Kidney epithelial cell (primary cell): Measurements from ENCODE around the gene SPG7. TPM values are rescaled to one million over a fixed set of nuclear protein-coding genes. Genes with fewer than 3 reads are reported as not detected.

Experiments
- DNase-seq: peaks from one replicate; pipeline ENCODE4 v3.0.0-alpha.2; 2010; ENCODE audit warnings: low read depth
- H3K27me3 ChIP-seq: 2 replicates; pipeline ENCODE4 v1.6.0; 2011; ENCODE audit warnings: low read length; ENCODE audit not compliant: control insufficient read depth, insufficient read depth
- H3K36me3 ChIP-seq: 2 replicates; pipeline ENCODE4 v1.5.1; 2011; ENCODE audit warnings: low read length; ENCODE audit not compliant: control insufficient read depth, insufficient read depth
- H3K4me3 ChIP-seq: 2 replicates; pipeline ENCODE4 v1.5.1; 2011; ENCODE audit warnings: low read depth, mild to moderate bottlenecking, control low read depth, low read length
- CTCF ChIP-seq: IDR thresholded peaks from 2 replicates; pipeline ENCODE4 v1.5.1; 2011; ENCODE audit warnings: mild to moderate bottlenecking, moderate library complexity, low read length, control low read depth, inconsistent platforms; ENCODE audit not compliant: insufficient read depth, poor library complexity, severe bottlenecking
- total RNA-seq: library from RNA; depleted of rRNA; stranded (reverse); fragments of >200 nt; gene quantifications from 2 replicates; pipeline ENCODE4 v1.2.3, GENCODE V29; 2015

SPG7 gene
- total RNA-seq, 1 donor from 2014 or later, result 144 TPM

- Histone ChIP-seq H3K27me3 (no peaks in the 10 kb centered on the region), H3K4me3 (no peak overlapping the region), H3K36me3 (peaks cover 7% of the 10 kb centered on the region)
- no peak for DNase-seq
- no peak for TF ChIP-seq CTCF
These were observed 20.9 kb downstream of the SPG7 start for GRCh38 chr16:89529097-89529496.

- Histone ChIP-seq H3K36me3 (peaks cover 4% of the 10 kb centered on the region), H3K4me3 (no peak overlapping the region), H3K27me3 (no peaks in the 10 kb centered on the region)
- TF ChIP-seq CTCF, result no peak
- no peak for DNase-seq
These were observed 22.5 kb downstream of the SPG7 start for GRCh38 chr16:89530401-89531381.

GRCh38 chr16:89531821-89532526 lies 23.8 kb downstream of the SPG7 start:
- TF ChIP-seq CTCF, result no peak
- Histone ChIP-seq H3K27me3 (no peaks in the 10 kb centered on the region), H3K36me3 (peaks cover 7% of the 10 kb centered on the region)

GRCh38 chr16:89534252-89534756 lies 26.1 kb downstream of the SPG7 start:
- DNase-seq, result no peak
- no peak for TF ChIP-seq CTCF
- no peak overlapping the region for H3K4me3 ChIP-seq
- no peaks in the 10 kb centered on the region for H3K27me3 ChIP-seq
- H3K36me3 ChIP-seq, result peaks cover 7% of the 10 kb centered on the region

More at GRCh38 chr16:89531821-89532526, 23.8 kb downstream of the SPG7 start:
- DNase-seq, result no peak
- no peak overlapping the region for H3K4me3 ChIP-seq

GRCh38 chr16:89536371-89536770 lies 28.2 kb downstream of the SPG7 start:
- TF ChIP-seq CTCF, result no peak
- no peak overlapping the region for H3K4me3 ChIP-seq
- no peaks in the 10 kb centered on the region for H3K27me3 ChIP-seq
- no peak for DNase-seq
- peaks cover 4% of the 10 kb centered on the region for H3K36me3 ChIP-seq
